Activated naive CD4-positive, alpha-beta T cell treated with anti-CD3 and anti-CD28 coated beads, Interleukin-2, amount 50 U/mL, for 16 hours (primary cell): ENCODE data around the gene MAMDC4.
"Not testable (repeated sequence)": the region's sequence is repeated elsewhere in the genome, so short reads cannot be mapped to it uniquely, and the experiment has no call there.

ENCODE experiments used
- DNase-seq: peaks from one replicate; pipeline ENCODE4 v3.0.0-alpha.2; 2020

The MAMDC4 gene

DNA sequence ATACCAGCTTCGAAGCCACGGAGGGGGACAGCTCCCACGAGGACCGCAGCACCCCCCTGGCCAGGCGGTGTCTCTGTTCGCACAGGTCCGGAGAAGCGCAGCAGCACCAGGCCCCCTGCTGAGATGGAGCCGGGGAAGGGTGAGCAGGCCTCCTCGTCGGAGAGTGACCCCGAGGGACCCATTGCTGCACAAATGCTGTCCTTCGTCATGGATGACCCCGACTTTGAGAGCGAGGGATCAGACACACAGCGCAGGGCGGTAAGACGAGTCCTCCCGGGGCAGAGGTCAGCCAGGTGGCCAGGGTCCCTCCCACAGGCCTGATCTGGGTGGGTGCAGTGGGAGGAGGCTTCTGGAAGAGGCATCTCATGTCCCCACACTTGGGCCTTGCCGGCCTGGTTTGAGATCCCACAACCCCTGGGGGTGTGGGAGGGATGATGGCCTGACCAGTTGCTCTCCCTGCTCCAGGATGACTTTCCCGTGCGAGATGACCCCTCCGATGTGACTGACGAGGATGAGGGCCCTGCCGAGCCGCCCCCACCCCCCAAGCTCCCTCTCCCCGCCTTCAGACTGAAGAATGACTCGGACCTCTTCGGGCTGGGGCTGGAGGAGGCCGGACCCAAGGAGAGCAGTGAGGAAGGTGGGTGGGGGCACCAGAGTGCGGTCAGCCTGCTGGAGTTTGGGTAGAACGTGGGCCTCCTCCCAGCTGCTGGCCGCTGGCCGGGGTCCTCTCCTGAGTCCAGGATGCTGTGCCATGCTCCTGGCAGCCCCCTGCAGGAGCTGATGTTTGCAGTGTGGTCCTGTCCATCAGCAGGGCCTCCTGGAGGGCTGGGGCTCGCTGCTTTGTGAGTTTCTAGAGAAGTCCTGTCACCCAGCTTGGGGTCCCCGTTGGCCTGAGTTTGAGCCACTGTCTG, 12.7 kb upstream of the MAMDC4 start:
- DNase-seq = no peak

DNA sequence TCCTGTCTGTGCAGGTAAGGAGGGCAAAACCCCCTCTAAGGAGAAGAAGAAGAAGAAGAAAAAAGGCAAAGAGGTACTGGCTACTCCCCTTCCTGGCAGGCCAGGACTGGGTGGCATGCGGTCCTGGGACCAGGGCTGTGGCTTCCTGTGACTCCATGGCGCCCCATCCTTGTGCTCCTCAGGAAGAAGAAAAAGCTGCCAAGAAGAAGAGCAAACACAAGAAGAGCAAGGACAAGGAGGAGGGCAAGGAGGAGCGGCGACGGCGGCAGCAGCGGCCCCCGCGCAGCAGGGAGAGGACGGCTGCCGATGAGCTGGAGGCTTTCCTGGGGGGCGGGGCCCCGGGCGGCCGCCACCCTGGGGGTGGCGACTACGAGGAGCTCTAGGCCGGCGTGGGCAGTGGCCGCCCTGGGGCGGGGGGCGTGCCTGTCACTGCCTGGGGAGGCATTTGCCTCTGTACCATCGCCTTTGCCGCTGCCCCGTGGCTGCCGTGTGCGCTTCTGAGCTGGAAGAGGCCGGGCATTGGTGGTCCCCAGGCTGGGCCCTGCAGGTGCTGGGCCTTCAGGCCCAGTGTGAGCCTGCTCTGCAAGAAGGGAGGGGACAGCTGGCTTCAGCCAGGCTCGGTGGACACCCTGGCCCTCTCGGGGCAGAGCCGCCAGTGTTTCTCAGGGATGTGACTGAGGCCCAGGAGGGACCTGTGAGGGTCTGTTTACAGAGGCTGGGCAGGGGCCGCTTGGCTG, 11.8 kb upstream of the MAMDC4 start:
- no peak for DNase-seq

DNA sequence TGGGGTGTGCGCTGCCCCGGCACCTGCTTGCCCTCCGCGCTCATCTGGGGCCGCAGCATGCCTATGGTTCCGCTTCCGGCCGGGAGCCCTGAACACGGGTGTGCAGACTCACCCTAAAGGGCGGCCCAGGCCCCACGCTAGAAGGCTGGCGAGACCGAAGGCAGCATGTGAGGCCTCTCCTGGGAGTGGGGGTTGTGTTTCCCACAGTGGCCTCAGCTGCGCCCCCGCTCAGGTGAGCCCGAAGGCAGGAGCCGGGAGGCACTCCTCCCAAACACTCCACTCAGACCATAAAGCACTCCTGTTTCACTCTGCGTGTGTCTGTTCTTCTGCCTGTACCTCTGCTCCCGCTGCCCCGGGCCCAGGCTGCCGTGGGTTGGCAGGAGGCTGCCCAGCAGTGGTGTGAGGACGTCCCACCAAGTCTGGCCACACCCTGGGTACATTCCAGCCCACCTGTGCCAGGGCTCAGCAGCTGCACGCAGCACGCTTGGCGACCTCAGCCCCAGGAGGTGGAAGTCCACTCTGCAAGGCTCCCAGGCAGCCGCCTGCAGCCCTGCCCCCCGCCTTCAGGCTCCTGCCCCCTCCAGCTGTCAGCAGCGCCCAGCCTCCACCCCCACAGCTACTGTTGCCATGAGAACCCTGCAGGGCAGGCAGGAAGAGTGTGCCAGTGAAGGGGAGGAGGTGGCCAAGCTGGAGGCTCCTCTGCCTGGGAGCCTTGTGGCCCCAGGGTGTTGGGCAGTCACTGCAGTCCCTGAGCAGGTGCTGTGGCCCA, 11.1 kb upstream of the MAMDC4 start:
- no peak for DNase-seq

DNA sequence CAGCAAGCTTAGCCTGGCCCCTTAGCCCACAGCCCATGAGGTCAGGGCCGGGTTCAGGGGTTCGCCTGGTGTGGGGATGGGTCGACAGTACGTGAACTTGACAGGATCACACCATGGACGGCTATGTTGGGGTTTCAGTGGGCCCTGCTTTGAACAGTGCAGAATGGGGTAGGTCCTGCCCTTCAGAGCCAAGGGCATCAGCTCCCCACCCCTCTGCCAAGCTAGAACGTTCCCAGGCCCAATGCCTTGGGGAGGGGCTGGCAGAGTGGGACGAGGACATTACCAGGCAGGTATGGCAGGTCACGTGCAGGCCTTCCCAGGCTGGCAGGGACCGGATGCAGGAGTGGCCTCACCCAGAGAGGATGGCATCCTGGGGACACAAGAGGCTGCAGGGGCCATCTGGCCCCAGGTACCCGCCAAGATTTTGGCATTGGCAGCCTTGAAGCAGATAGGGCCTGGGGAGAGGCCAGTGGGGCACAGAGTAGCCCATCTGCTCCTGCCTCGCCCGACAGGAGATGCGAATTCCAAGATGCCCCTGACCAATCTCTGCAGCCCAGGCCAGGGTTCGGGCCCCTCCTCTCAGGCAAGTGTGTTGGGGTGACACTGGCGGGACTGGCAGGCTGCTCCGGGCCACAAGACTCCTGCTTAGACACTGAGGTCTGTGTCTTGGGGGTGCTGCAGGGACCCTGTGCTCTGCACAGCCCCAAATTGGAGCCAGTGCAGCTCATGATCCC, 10.3 kb upstream of the MAMDC4 start:
- not testable (repeated sequence) for DNase-seq

DNA sequence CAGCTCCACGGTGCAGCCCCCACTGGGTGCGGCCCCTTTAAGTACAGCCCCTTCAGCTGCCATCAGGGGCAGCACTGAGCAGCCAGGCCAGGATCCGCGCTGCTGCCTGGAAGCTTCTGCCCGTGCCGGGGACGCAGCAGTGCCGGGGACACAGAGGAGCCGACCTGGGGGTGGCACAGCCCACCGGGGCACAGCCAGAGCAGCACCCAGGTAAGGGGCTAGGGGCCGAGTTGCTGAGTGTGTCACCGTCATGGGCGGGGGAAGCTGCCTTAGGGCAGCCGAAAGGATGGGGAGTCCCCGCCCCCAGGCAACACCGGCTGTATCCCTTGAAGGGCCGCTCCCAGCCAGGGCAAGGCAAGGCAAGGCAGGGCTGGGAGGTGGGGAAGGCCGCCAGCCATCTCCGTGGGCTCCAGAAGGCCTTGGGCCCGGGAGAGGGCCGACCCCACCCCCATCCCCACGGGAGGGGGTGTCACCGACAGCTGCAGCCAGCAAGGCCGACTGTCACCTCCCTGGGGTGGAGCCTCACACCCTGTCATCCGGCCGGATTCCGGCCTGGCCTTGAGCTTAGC, 9.7 kb upstream of the MAMDC4 start, which contains the start of gene AJM1:
AJM1 (plus strand) TSS at position 99 of the 569 bp plus-strand sequence. CDS start 1,937 bp downstream, outside the sequence.
- DNase-seq = peak; percentile 83

DNA sequence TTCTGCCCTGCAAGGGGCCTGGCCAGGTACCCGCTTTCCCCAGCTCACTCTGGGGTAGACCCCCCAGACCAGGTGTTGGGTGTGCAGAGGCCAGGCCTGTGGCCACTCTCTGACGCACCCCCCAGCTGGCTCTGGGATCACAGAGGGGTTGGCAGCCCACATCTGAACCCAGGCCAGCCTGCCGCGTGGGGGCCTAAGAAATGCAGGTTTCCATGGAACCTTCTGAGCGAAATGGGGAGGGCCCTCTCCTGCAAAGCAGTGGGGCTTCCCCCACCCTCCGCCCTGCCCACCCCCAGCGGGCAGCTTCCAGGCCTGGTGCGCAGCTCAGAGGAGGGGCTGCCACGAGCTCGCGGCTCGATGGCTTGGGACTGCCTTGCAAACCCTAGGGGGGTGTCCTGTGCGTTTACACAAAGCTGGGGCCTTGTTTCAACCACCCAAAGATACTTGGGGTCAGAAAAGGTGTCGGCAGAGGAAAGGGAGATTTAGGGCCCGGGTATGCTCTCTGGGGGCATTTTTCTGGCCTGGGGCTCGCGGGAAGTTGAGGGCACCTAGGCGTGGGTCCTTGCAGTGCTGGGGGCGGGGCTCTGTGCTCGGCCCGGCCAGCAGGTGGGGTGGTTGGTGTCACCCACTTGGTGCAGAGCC, 8.9 kb upstream of the MAMDC4 start:
- not testable (repeated sequence) for DNase-seq

DNA sequence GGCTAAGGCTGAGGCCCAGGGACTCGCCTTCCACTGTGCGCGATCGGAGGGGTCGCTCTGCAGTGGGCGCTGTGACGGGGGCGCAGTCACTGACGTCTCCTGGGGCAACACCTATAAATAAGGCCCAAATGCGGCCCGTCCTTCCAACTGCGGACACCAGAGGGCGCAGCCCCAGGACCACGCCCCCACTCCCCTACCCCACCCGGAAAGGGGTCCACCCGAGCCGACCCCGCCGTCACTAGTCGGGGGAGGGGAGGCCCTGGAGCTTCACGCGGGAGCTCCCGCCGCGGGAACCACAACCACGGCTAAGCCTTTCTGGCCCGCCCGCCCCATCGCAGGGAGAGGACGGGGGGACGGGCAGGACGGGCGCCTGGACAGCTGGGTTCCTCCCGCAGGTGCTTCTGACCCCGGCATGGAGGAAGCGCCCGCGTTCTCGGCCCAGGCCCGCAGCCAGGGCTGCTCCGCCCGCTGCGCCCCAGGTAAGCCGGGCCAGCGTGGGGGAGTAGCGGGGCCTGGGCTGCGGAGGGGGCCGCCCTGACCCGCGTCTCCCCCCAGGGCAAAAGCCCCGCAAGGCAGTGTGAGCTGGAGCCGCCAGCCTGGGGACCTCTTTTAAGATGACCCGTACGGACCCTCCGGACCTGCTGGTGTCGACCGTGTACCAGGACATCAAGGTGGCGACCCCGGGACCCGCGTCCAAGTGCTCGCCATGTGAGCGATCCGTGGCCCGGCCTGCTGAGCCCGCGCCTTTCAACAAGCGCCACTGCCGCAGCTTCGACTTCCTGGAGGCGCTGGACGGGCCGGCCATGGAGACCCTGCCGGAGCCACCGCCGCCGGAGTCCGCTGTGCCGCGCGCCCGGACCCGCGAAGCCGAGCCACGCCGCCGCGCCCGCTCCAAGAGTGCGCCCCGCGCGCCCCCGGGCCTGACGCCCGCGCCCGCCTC, 8.1 kb upstream of the MAMDC4 start:
- DNase-seq = peak; percentile 70

DNA sequence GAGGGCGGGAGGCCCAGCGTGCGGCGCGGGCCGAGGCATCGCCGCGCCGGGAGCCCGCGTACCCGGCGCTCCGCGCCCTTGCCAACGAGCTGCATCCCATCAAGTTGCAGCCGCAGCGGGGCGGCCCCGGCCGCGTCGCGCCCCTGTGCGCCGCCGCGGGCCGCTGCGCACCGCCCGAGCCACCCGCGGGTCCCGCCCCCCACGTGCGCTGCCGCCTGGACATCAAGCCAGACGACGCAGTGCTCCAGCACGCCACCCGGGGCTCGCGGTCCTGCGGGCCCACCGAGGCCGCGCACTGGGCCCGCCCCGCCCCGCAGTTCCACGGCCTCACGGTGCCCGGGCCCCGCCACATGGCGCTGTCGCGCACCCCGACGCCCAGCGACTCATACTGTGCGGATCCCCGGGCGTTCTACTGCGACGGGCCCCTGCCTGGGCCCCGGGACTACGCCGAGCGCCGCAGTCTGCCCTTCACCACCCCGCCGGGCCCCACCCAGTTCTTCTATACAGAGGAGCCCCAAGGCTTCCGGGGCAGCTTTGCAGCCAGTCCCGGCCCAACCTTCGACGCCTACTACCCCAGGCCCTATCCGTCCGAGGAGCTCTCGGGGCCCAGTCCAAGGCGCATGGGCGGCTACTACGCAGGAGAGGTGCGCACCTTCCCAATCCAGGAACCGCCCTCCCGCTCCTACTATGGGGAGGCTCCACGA, 7.2 kb upstream of the MAMDC4 start:
- no peak for DNase-seq

DNA sequence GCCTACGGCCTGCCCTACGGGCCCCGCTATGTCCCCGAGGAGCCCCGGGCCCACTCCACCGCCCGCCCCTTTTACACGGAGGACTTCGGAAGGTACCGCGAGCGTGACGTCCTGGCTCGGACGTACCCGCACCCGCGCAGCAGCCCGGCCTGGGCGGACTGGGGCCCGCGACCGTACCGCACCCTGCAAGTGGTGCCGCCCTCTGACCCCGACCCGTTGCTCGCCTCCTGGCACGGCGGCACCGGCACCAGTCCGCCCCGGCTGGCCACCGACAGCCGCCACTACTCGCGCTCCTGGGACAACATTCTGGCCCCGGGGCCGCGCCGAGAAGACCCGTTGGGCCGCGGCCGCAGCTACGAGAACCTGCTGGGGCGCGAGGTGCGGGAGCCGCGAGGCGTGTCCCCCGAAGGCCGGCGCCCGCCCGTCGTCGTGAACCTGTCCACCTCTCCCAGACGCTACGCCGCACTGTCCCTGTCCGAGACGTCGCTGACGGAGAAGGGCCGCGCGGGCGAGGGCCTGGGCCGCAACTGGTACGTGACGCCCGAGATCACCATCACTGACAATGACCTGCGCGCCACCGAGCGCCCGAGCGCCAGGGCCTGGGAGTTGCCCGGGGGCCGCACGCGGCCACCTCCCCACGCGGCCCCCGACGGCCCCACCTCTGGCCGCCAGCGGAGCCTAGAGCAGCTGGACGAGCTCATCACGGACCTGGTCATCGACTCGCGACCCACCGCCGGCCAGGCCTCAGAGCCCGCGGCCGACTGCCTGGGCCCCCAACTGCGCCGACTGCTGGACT, 6.5 kb upstream of the MAMDC4 start:
- no peak for DNase-seq

DNA sequence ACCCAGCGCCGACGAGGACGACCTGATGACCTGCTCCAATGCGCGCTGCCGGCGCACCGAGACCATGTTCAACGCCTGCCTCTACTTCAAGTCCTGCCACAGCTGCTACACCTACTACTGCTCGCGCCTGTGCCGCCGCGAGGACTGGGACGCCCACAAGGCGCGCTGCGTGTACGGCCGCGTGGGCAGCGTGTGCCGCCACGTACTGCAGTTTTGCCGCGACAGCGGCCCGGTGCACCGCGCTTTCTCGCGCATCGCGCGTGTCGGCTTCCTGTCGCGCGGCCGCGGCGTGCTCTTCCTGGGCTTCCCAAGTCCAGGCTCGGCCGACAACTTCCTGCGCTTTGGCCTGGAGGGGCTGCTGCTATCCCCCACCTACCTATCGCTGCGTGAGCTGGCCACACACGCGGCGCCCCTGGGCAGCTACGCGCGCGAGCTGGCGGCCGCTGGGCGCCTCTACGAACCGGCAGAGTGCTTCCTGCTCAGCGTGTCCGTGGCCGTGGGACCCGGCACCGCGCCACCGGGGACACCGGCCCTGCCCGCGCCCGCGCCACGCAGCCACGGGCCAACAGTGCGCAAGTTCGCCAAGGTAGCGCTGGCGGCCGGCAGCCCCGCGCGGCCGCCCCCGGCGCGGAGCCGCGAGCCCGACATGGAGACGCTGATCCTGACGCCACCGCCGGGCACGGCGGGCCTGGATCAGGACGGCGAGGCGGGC, 5.6 kb upstream of the MAMDC4 start:
- DNase-seq = no peak

DNA sequence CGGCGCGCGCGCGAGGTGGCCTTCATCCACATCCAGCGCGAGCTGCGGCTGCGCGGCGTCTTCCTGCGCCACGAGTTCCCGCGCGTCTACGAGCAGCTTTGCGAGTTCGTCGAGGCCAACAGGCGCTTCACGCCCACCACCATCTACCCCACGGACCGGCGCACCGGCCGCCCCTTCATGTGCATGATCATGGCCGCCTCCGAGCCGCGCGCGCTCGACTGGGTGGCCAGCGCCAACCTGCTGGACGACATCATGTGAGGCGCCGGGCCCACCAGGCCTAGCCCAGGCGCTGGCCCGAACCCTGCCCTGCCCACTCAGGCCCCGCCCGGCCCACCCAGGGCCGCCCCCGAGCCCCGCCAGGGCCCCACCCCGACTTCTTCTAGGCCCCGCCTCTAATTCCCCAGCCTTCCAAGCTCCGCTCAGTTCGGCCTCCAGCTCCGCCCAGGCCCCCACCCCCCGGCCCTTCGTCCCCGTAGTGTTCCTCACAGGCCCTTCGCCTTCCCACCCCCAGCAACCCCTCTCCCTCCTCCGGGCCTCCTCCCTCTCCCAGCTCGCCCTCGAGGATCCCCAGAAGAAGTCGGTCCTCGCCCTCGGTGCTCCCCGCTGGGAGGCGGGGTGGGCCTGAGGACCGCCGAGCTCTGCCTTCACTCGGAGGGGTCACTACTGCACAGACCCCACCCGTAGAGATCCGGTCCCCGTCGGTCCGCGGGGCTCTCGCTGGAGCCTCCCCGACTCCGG, 4.9 kb upstream of the MAMDC4 start:
- no peak for DNase-seq

DNA sequence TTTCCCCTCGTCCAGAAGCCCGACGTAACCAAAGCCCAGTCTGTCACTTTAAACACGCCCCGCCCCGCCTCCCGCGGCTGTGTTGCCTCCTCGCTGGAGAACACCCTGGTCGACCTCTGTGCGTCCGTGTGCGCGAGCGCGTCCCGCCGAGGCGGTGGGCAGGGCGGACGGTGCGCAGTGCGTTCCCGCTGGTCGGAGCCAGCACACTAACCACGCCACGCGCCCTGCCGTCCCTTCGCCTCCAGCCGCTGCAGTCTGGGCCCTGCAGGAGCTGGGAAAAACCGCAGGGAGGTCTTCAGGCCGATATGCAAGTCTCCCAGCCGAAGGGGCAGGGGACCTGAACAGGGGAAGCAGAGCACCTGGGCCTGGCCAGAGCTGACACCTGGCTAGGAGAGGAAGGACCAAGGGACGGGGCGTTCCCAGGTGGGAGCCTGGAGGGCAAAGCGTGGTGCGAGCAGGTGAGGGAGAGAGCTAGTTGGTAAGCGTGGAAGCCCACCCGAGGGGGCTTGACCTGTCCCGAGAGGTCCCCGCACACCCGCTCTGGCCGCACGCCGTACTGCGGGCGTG, 4.2 kb upstream of the MAMDC4 start:
- peak; percentile 79 for DNase-seq

DNA sequence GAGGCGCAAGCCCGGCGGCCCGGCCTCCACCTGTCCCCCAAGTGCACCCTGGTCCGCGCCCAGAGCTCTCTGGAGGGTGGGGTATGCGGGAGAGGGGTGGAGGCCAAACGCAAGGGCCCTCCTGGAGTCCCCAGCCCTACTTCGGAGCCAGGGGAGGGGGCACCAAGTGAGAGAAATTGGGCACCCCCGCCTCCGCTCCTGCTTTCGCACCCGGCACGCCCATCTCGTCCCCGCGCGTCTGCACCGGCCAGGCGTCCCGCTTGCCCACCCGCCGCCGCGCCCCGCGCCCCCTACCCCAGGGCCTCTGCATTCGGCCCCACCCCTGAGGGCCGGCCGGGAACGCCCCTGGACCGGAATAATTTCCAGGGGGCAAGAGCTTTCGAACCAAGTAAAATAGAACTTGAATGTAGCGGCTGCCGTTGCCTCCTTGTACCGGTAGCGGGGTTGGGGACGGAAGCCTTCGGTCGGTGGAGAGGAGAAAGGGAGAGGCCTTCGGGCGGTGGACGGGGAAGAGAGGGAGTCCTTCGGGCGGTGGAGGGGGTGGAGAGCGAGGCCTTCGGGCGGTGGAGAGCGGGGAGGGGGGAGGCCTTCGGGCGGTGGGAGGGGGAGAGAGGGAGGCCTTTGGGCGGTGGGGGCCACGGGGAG, 3.6 kb upstream of the MAMDC4 start:
- peak; percentile 57 for DNase-seq

DNA sequence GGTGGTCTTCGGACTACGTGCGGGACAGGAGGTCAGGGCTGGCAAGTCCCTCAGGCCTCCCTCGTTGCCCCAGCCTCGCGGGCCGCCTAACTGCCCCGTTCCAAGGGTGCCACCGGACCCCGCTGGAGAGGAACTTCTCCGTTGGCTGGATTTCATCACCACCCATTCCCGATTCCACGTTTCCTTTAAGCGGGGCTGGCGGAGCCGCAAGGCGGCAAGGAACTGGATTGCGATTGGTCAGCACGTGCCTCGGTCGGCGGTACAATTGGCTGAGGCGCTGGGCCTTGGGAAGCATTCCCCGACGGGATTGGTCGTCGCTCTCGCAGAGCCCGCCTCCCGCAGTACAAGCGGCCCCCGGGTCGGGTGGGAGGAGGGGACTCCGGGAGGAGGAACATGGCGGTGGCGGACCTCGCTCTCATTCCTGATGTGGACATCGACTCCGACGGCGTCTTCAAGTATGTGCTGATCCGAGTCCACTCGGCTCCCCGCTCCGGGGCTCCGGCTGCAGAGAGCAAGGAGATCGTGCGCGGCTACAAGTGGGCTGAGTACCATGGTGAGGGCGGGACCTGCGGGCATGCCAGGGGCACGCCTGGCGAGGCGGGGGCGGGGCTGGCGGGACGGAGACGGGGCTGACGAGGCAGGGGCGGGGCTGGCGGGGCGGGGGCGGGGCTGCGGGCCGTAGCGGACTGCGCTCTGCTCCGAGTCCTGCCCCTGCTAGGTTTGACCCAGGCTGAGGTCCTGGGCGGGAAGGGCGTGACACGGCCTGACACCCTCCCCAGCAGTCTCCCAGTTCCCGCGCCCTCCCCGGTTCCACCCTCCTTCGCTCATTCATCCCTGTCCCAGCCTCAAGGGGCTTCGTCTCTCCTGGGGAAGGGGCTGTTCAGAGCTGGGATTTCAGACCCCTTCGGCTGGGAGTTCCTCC, 2.8 kb upstream of the MAMDC4 start, which contains the start of gene PHPT1:
PHPT1 (plus strand) TSS at position 372 of the 922 bp plus-strand sequence; CDS start at position 394, 22 bp downstream.
- DNase-seq = peak; percentile 97
